Sigmoid colon (tissue), 7 donors: Measurements from ENCODE around the gene TEAD2. TPM values are rescaled to one million over a fixed set of nuclear protein-coding genes. Genes with fewer than 3 reads are reported as not detected.

Experiments used
- DNase-seq: peaks from one replicate; pipeline ENCODE4 v3.0.0-alpha.2; 2019
- H3K27ac ChIP-seq, 4 donors: fragments of 200-600 bp; sonication (generic); one replicate each; pipeline ENCODE4 v1.5.1; 2016 to 2019; ENCODE audit warnings: mild to moderate bottlenecking in 1 of 4
- H3K27me3 ChIP-seq, 3 donors: fragments of 200-600 bp; sonication (generic); one replicate each; pipeline ENCODE4 v1.5.1; 2019; ENCODE audit warnings: mild to moderate bottlenecking in 1 of 3
- H3K36me3 ChIP-seq, 4 donors: fragments of 200-600 bp; sonication (generic); one replicate each; pipeline ENCODE4 v1.5.1; 2016 to 2019
- H3K4me1 ChIP-seq, 4 donors: fragments of 200-600 bp; sonication (generic); one replicate each; pipeline ENCODE4 v1.5.1; 2017 to 2019
- H3K4me3 ChIP-seq, 4 donors: fragments of 200-600 bp; sonication (generic); one replicate each; pipeline ENCODE4 v1.5.1; 2017 to 2019; ENCODE audit warnings: mild to moderate bottlenecking in 2 of 4, moderate library complexity in 1 of 4
- H3K9me3 ChIP-seq, 4 donors: fragments of 200-600 bp in 3 of 4; sonication (generic) in 3 of 4; one replicate each; pipeline versions ENCODE4 v1.5.1 to v1.6.1; 2013 to 2019
- CTCF ChIP-seq, 4 experiments: fragments of 450-650 bp in 3 of 4; fragments of 200-600 bp in 1 of 4; IDR thresholded peaks; one replicate each; pipeline ENCODE4 v1.5.1; 2016 to 2019; ENCODE audit warnings: antibody characterized with exemption in 4 of 4, mild to moderate bottlenecking in 3 of 4, moderate library complexity in 2 of 4
- EP300 ChIP-seq, 4 donors: sonication (generic); formaldehyde crosslinking; IDR thresholded peaks; one replicate each; pipeline ENCODE4 v1.6.1; 2017; ENCODE audit warnings: antibody characterized with exemption in 4 of 4
- POLR2A ChIP-seq, 2 donors: fragments of 450-650 bp; IDR thresholded peaks; one replicate each; pipeline ENCODE4 v1.6.1; 2016; ENCODE audit warnings: antibody characterized with exemption in 2 of 2, mild to moderate bottlenecking in 2 of 2, moderate library complexity in 2 of 2
- POLR2AphosphoS5 ChIP-seq, 4 donors: sonication (generic); formaldehyde crosslinking; IDR thresholded peaks; one replicate each; pipeline ENCODE4 v1.6.1; 2017; ENCODE audit warnings: antibody characterized with exemption in 4 of 4
- WGBS, 2 donors: extraction: QIAGEN DNeasy Blood & Tissue Kit; methylation state at CpG; one replicate each; pipeline ENCODE4 v1.1.7; 2013; 5-methylcytosine and 5-hydroxymethylcytosine counted together
- intact Hi-C: fragments of 100-400 bp; cut with DNase I; formaldehyde crosslinking; loops from one replicate; pipeline ENCODE4 v1.15.1; 2023
- polyA plus RNA-seq, 3 donors: library from polyadenylated mRNA; stranded (reverse); fragments of 200-250 nt; gene quantifications; one replicate each; pipeline ENCODE4 v1.2.3, GENCODE V29; 2013
- total RNA-seq, 4 donors: library from RNA; depleted of rRNA; stranded (reverse); fragments of >200 nt; gene quantifications; one replicate each; pipeline ENCODE4 v1.1.0, GENCODE V29; 2016
- donor health status: healthy with polysubstance abuse.
- donor health status: Bipolar disorder and iron deficiency.
- donor health status: healthy.

The TEAD2 gene
- total RNA-seq (10 to 100 TPM; 60.6 to 74.9 (median 61.3) TPM), polyA plus RNA-seq (10 to 100 TPM in 2 of 3 donors, 1 to 10 TPM in 1; 5.8 to 17.9 (median 10.2) TPM)

GRCh38 chr19:49362048-49362928 is at the start of gene TEAD2:
Gene TEAD2 (minus strand): TSS chr19:49362416. CDS start chr19:49360075, 2,341 bp downstream.
- peak; percentile 91 for DNase-seq
- peaks cover 0 to 34% (median 22%) of the 10 kb centered on the region in 4 donors for H3K4me1 ChIP-seq
- intact Hi-C loops: no loop called here

GRCh38 chr19:49411681-49412326 is 49.6 kb upstream of the TEAD2 start:
- no peaks in the 10 kb centered on the region for H3K9me3 ChIP-seq
- 77 to 83% methylated on average over 3 of the region's 3 CpGs for WGBS, 2 donors
- H3K4me3 ChIP-seq: no peak overlapping the region
- DNase-seq: no peak
- no peak overlapping the region for H3K27ac ChIP-seq
- no peaks in the 10 kb centered on the region for H3K4me1 ChIP-seq
- H3K27me3 ChIP-seq: peaks cover 0 to 27% (median 14%) of the 10 kb centered on the region in 3 donors
- no peak for TF ChIP-seq CTCF (IDR thresholded peaks at IDR 0.05)
- intact Hi-C loops: no loop called here
- H3K36me3 ChIP-seq: no peaks in the 10 kb centered on the region

More at GRCh38 chr19:49362048-49362928, at the start of gene TEAD2:
- Histone ChIP-seq H3K36me3 (peaks cover 0 to 26% (median 12%) of the 10 kb centered on the region in 4 donors), H3K27ac (peak within 1 kb of the TSS; percentile 93 to 98 (median 96)), H3K9me3 (no peaks in the 10 kb centered on the region), H3K27me3 (no peaks in the 10 kb centered on the region), H3K4me3 (peak within 1 kb of the TSS; percentile 76 to 92 (median 85))
- TF ChIP-seq CTCF (IDR thresholded peaks at IDR 0.05) (no peak), EP300 (IDR thresholded peaks at IDR 0.05) (no peak), POLR2AphosphoS5 (IDR thresholded peaks at IDR 0.05) (peak; percentile 83 to 90 (median 90)), POLR2A (IDR thresholded peaks at IDR 0.05) (peak; percentile 58 to 73)
- 1 to 2% methylated on average over 52 of the region's 52 CpGs for WGBS, 2 donors

GRCh38 chr19:49409441-49410029 is 47.3 kb upstream of the TEAD2 start:
- 60 to 66% methylated on average over 5 of the region's 5 CpGs for WGBS, 2 donors
- Histone ChIP-seq H3K4me1 (no peaks in the 10 kb centered on the region), H3K9me3 (no peaks in the 10 kb centered on the region), H3K27ac (no peak overlapping the region), H3K4me3 (no peak overlapping the region), H3K36me3 (no peaks in the 10 kb centered on the region), H3K27me3 (peaks cover 0 to 13% (median 0%) of the 10 kb centered on the region in 3 donors)
- DNase-seq: no peak
- no peak for TF ChIP-seq EP300 (IDR thresholded peaks at IDR 0.05)
- intact Hi-C loops: no loop called here

GRCh38 chr19:49408816-49409440 is 46.7 kb upstream of the TEAD2 start:
- WGBS, 2 donors: 84 to 90% methylated on average over 8 of the region's 8 CpGs
- DNase-seq: no peak
- Histone ChIP-seq H3K9me3 (no peaks in the 10 kb centered on the region), H3K27ac (no peak overlapping the region), H3K36me3 (no peaks in the 10 kb centered on the region), H3K27me3 (peaks cover 0 to 11% (median 0%) of the 10 kb centered on the region in 3 donors), H3K4me1 (no peaks in the 10 kb centered on the region), H3K4me3 (no peak overlapping the region)
- intact Hi-C loops: no loop called here
- TF ChIP-seq EP300 (IDR thresholded peaks at IDR 0.05): no peak
- no peak for TF ChIP-seq POLR2AphosphoS5 (IDR thresholded peaks at IDR 0.05)
- TF ChIP-seq CTCF (IDR thresholded peaks at IDR 0.05): no peak
- no peak for TF ChIP-seq POLR2A (IDR thresholded peaks at IDR 0.05)
